Lung (tissue), 12 donors: ENCODE measurements around the gene TOR1B. TPM values are rescaled to one million over a fixed set of nuclear protein-coding genes. Genes with fewer than 3 reads are reported as not detected.

Experiments used
- ATAC-seq: fragments of 200-7000 bp; cut with Tn5 transposase; one replicate; pipeline ENCODE4 v1.9.1; 2020; ENCODE audit warnings: moderate number of reproducible peaks; ENCODE audit not compliant: insufficient read depth, low FRiP score
- DNase-seq, 3 donors: peaks; one replicate each; pipeline ENCODE4 v3.0.0-alpha.2; 2013 to 2017
- H3K27ac ChIP-seq, 2 donors: one replicate each; pipeline ENCODE4 v1.5.1; 2013; ENCODE audit warnings: mild to moderate bottlenecking in 2 of 2, moderate library complexity in 2 of 2, control low read depth in 1 of 2, inconsistent platforms in 1 of 2, low read depth in 1 of 2, low read length in 1 of 2
- H3K27me3 ChIP-seq, 3 donors: one replicate each; pipeline ENCODE4 v1.5.1; 2013; ENCODE audit warnings: low read length in 2 of 3; ENCODE audit not compliant: control insufficient read depth in 3 of 3, insufficient read depth in 3 of 3
- H3K36me3 ChIP-seq, 4 donors: one replicate each; pipeline ENCODE4 v1.5.1; 2013; ENCODE audit warnings: low read length in 4 of 4, mild to moderate bottlenecking in 1 of 4, moderate library complexity in 1 of 4; ENCODE audit not compliant: control insufficient read depth in 4 of 4, insufficient read depth in 4 of 4
- H3K4me1 ChIP-seq, 5 donors: one replicate each; pipeline ENCODE4 v1.5.1; 2013; ENCODE audit warnings: low read length in 5 of 5, mild to moderate bottlenecking in 2 of 5, moderate library complexity in 1 of 5; ENCODE audit not compliant: control insufficient read depth in 5 of 5, insufficient read depth in 5 of 5
- H3K4me3 ChIP-seq: one replicate; pipeline ENCODE4 v1.5.1; 2013; ENCODE audit warnings: mild to moderate bottlenecking, control low read depth, moderate library complexity
- H3K9ac ChIP-seq, 2 donors: one replicate each; pipeline ENCODE4 v1.5.1; 2013; ENCODE audit warnings: low read length in 2 of 2, control low read depth in 1 of 2; ENCODE audit not compliant: insufficient read depth in 1 of 2
- H3K9me3 ChIP-seq, 4 donors: one replicate each; pipeline ENCODE4 v1.5.1; 2013; ENCODE audit warnings: low read length in 3 of 4, mild to moderate bottlenecking in 1 of 4, moderate library complexity in 1 of 4; ENCODE audit not compliant: control insufficient read depth in 4 of 4, insufficient read depth in 3 of 4
- WGBS, 2 donors: extraction: QIAGEN DNeasy Blood & Tissue Kit; methylation state at CpG; one replicate each; pipeline ENCODE4 v1.1.7; 2013; 5-methylcytosine and 5-hydroxymethylcytosine counted together
- polyA plus RNA-seq, 2 donors: library from polyadenylated mRNA; stranded (reverse); fragments of 200-250 nt; gene quantifications; one replicate each; pipeline ENCODE4 v1.2.1, GENCODE V29; 2013
- total RNA-seq, 2 donors: library from RNA; depleted of rRNA in 1 of 2; stranded (reverse); fragments of >200 nt in 1 of 2; gene quantifications; one replicate each; pipeline ENCODE4 v1.2.1, GENCODE V29; 2014 to 2021
- TF ChIP-seq, protein P1 (sequence below): IDR thresholded peaks from 2 replicates; pipeline ENCODE4 v1.5.1; 2012; ENCODE audit warnings: mild to moderate bottlenecking; ENCODE audit errors: control extremely low read depth, extremely low read depth
- donor health status: control.
- donor health status: control.
- donor health status: Bipolar disorder and iron deficiency.
- donor health status: healthy.
- donor health status: DM: yes; HTN: yes; CAD: no.

The TOR1B gene
- total and polyA plus RNA-seq, 4 donors: 10.1 to 26.7 (median 26.0) TPM

DNA sequence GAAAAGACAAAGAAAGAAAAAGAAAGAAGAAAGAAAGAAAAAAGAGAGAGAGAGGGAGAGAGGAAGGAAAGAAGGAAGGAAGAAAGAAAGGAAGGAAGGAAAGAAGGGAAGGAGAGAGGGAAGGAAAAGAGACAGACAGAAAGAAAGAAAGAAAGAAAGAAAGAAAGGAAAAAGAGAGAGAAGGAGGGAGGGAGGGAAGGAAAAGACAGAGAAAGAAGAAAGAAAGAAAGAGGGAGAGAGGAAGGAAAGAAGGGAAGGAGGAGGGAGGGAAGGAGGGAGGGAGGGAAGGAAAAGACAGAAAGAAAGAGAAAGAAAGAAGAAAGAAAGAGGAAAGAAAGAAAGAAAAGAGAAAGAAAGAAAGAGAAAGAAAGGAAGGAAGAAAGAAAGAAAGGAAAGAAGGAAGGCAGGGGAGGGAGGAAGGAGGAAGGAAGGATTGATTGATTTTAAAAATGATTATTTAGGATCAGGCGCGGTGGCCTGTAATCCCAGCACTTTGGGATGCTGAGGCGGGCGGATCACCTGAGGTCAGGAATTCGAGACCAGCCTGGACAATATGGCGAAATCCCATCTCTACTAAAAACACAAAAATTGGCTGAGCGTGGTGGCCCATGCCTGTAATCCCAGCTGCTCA lies 23.3 kb upstream of the TOR1B start:
- H3K4me3 ChIP-seq: no peak overlapping the region
- 89 to 91% methylated on average over 7 of the region's 7 CpGs for WGBS, 2 donors
- no peaks in the 10 kb centered on the region for H3K9me3 ChIP-seq
- DNase-seq: no peak
- peaks cover 0 to 2% (median 0%) of the 10 kb centered on the region in 3 donors for H3K27me3 ChIP-seq
- H3K36me3 ChIP-seq: no peaks in the 10 kb centered on the region
- peaks cover 0 to 17% (median 2%) of the 10 kb centered on the region in 5 donors for H3K4me1 ChIP-seq
- H3K27ac ChIP-seq: no peak overlapping the region
- no peak for ATAC-seq
- TF ChIP-seq, protein P1, sequence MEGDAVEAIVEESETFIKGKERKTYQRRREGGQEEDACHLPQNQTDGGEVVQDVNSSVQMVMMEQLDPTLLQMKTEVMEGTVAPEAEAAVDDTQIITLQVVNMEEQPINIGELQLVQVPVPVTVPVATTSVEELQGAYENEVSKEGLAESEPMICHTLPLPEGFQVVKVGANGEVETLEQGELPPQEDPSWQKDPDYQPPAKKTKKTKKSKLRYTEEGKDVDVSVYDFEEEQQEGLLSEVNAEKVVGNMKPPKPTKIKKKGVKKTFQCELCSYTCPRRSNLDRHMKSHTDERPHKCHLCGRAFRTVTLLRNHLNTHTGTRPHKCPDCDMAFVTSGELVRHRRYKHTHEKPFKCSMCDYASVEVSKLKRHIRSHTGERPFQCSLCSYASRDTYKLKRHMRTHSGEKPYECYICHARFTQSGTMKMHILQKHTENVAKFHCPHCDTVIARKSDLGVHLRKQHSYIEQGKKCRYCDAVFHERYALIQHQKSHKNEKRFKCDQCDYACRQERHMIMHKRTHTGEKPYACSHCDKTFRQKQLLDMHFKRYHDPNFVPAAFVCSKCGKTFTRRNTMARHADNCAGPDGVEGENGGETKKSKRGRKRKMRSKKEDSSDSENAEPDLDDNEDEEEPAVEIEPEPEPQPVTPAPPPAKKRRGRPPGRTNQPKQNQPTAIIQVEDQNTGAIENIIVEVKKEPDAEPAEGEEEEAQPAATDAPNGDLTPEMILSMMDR: no peak
- no peak overlapping the region for H3K9ac ChIP-seq

DNA sequence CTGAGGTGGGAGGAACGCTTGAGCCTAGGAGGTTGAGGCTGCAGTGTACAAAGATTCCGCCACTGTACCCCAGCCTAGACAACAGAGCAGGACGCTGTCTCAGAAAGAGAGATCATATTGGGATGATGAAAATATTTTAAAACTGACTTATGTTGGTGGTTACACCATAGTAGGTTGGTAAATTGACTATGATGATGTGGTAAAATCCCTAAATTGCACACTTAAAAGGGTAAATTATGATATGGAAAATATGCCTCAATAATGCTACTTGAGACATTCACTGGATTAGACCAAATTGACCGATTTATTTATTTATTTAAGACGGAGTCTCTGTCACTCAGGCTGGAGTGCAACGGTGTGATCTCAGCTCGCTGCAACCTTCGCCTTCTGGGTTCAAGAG lies 21.9 kb upstream of the TOR1B start:
- TF ChIP-seq, protein P1: no peak
- H3K4me1 ChIP-seq: peaks cover 0 to 14% (median 2%) of the 10 kb centered on the region in 5 donors
- H3K27me3 ChIP-seq: peaks cover 0 to 2% (median 0%) of the 10 kb centered on the region in 3 donors
- no peak overlapping the region for H3K9ac ChIP-seq
- ATAC-seq (no peak), DNase-seq (no peak)
- no peak overlapping the region for H3K27ac ChIP-seq
- no peaks in the 10 kb centered on the region for H3K36me3 ChIP-seq
- no peak overlapping the region for H3K4me3 ChIP-seq
- H3K9me3 ChIP-seq: no peaks in the 10 kb centered on the region
- WGBS, 2 donors: 74 to 80% methylated on average over 8 of the region's 8 CpGs

GRCh38 chr9:129781981-129782380 lies 21.0 kb upstream of the TOR1B start:
- DNase-seq (no peak), ATAC-seq (no peak)
- TF ChIP-seq, protein P1: no peak

More at GRCh38 chr9:129781981-129782380, 21.0 kb upstream of the TOR1B start:
- peaks cover 0 to 8% (median 2%) of the 10 kb centered on the region in 5 donors for H3K4me1 ChIP-seq
- 79 to 91% methylated on average over 5 of the region's 5 CpGs for WGBS, 2 donors
- no peaks in the 10 kb centered on the region for H3K36me3 ChIP-seq
- no peak overlapping the region for H3K27ac ChIP-seq
- H3K4me3 ChIP-seq: no peak overlapping the region
- H3K9ac ChIP-seq: no peak overlapping the region
- peaks cover 0 to 2% (median 0%) of the 10 kb centered on the region in 3 donors for H3K27me3 ChIP-seq
- H3K9me3 ChIP-seq: no peaks in the 10 kb centered on the region
